Activated naive CD4-positive, alpha-beta T cell treated with anti-CD3 and anti-CD28 coated beads, Interleukin-2, amount 10 ng/mL, durations not matched to agents 7 days and 5 days (primary cell): ENCODE data around the gene CNBP.

ENCODE experiments used
- CTCF ChIA-PET: fragments of 350-600 bp; sonication (Branson Sonifier 250); formaldehyde crosslinking; loops from one replicate; lab custom pipeline; 2021; ENCODE audit warnings: antibody characterized with exemption; lab: Charles Lee
- DNase-seq: peaks from one replicate; pipeline ENCODE4 v3.0.0-alpha.2; 2020
- H3K27ac Mint-ChIP-seq: one replicate; pipeline ENCODE4 v1.8.0; 2021; ENCODE audit warnings: mild to moderate bottlenecking, moderate library complexity, mixed read lengths
- H3K27me3 Mint-ChIP-seq: one replicate; pipeline ENCODE4 v1.8.0; 2021; ENCODE audit warnings: mild to moderate bottlenecking, mixed read lengths
- H3K36me3 Mint-ChIP-seq: one replicate; pipeline ENCODE4 v1.8.0; 2021; ENCODE audit warnings: mixed read lengths
- H3K4me1 Mint-ChIP-seq: one replicate; pipeline ENCODE4 v1.8.0; 2021; ENCODE audit warnings: mixed read lengths
- H3K4me3 Mint-ChIP-seq: one replicate; pipeline ENCODE4 v1.8.0; 2021; ENCODE audit warnings: mild to moderate bottlenecking, moderate library complexity, mixed read lengths
- H3K9me3 Mint-ChIP-seq: one replicate; pipeline ENCODE4 v1.8.0; 2021; ENCODE audit warnings: mixed read lengths

The CNBP gene

GRCh38 chr3:129120254-129121004 is 63.3 kb downstream of the CNBP start:
- Mint-ChIP-seq H3K36me3 (peaks cover 48% of the 10 kb centered on the region), H3K27me3 (no peaks in the 10 kb centered on the region), H3K4me3 (peak overlapping the region; percentile 91), H3K4me1 (peaks cover 53% of the 10 kb centered on the region), H3K9me3 (no peaks in the 10 kb centered on the region), H3K27ac (peak overlapping the region; percentile 98)
- CTCF ChIA-PET = interaction anchor here (0.9 to 6.0 kb wide), 10 partner anchors 8 to 152 kb away, joined by 3 to 60 read pairs (median 6); no protein-coding TSS in a partner anchor
- peak; percentile 98 for DNase-seq

DNA sequence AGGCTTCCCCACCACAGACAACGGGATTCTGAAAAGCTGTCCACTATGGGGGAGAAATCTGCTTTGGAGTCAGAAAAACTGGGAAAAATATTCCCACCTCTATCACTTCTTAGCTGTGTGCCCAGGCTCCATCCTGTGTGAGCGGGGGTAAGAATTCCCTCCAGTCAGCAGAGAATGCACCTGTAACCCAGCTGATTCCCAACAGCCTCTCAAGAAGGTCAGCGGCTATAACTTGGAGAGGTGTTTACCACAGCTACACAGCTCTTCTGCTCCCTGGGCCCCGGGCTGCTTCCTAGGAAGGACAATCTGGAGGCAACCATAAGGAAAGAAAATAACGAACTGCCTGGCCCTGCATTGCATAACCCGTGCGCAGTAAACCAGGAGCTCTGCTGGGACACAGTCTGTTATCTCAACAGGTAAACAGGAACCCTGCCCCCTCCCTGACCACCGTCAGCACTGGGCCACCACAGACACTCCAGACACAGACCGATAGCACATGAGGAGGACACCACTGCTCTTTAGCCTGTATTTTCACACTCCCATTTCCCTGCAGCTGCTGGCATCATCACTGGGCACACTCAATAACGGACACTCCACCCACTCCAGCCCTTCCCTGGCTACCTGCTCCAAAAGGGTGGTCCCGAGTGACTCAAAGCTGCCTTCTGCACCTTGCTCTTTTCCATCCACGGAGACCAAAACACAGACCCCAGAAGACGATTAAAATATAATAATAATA is 64.2 kb downstream of the CNBP start:
- Mint-ChIP-seq H3K4me1 (peaks cover 60% of the 10 kb centered on the region), H3K36me3 (peaks cover 53% of the 10 kb centered on the region), H3K9me3 (no peaks in the 10 kb centered on the region), H3K27me3 (no peaks in the 10 kb centered on the region), H3K4me3 (peak overlapping the region; percentile 91), H3K27ac (peak overlapping the region; percentile 98)
- DNase-seq = peak; percentile 53
- CTCF ChIA-PET = interaction anchor here (0.6 to 6.0 kb wide), 10 partner anchors 12 to 149 kb away, joined by 3 to 60 read pairs (median 5); no protein-coding TSS in a partner anchor

GRCh38 chr3:129118745-129119144 is 65.0 kb downstream of the CNBP start:
- CTCF ChIA-PET = interaction anchor here (1.1 to 6.0 kb wide), 6 partner anchors 12 to 148 kb away, joined by 4 to 60 read pairs (median 5); no protein-coding TSS in a partner anchor
- peak; percentile 70 for DNase-seq
- Mint-ChIP-seq H3K9me3 (no peaks in the 10 kb centered on the region), H3K27me3 (no peaks in the 10 kb centered on the region), H3K4me1 (peaks cover 68% of the 10 kb centered on the region), H3K4me3 (peak overlapping the region; percentile 91), H3K36me3 (peaks cover 61% of the 10 kb centered on the region), H3K27ac (peak overlapping the region; percentile 98)
